Activated CD8-positive, alpha-beta memory T cell treated with anti-CD3 and anti-CD28 coated beads for 4 hours (primary cell): ENCODE results near the gene PI4KA.
A peak's percentile ranks its signal among the peaks of the same experiment; 100 is the strongest.
"Not testable (repeated sequence)": the region's sequence is repeated elsewhere in the genome, so short reads cannot be mapped to it uniquely, and the experiment has no call there.

Source experiments
- DNase-seq, 2 donors: peaks; one replicate each; pipeline ENCODE4 v3.0.0-alpha.2; 2020; ENCODE audit warnings: low read depth in 2 of 2

The PI4KA gene

GRCh38 chr22:20776624-20777405 lies 81.8 kb downstream of the PI4KA start:
- no peak for DNase-seq

DNA sequence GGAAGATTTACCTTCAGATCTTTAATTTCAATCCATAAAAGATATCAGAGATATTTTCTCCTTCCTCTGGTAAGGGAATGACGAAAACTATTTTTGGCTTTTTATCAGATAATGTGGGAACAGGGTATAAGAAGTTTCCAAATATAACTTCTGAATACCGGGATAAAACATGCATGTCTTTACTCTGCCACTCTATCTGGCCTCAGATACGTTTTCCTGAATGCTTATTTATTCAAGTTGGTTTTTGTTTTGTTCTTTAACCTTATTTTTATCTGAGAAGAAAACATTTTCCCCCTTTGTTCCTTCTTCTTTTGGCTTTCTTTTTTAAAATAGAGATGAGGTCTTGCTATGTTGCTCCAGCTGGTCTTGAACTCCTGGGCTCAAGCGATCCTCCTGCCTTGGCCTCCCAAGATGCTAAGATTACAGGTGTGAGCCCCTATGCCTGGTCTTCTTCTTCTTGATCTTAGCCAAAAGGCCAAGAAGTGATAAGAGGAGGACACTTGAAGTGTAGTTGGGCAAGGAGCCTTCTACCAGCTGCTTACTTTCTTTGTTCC lies 83.2 kb downstream of the PI4KA start:
- DNase-seq, result no peak

GRCh38 chr22:20774882-20775281 lies 83.7 kb downstream of the PI4KA start:
- no peak for DNase-seq

DNA sequence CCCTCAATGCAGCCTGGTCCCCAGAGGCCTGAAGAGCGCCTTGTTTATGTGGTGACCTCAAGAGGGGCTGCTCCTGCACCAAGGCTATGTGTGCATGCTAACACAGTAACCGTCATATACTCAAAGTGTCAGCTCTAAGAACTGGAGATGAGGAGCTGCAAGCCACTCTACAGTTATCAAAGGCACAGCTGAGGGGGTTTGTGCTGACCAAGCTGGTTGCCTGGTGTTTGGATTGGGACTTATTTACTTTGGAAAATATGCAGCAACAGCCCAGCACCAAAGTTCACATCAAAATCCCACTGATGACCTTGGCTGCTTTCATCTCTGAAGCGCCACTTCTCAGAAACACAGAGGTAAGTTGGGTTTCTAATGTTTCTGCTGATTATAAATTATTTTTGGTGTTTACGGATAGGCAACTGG lies 84.8 kb downstream of the PI4KA start, which contains the start of gene SERPIND1:
SERPIND1 (plus strand) TSS at position 321 of the 420 bp plus-strand sequence. CDS start 5,200 bp downstream, outside the sequence.
- no peak for DNase-seq

GRCh38 chr22:20771918-20772625 lies 86.5 kb downstream of the PI4KA start:
- no peak for DNase-seq

DNA sequence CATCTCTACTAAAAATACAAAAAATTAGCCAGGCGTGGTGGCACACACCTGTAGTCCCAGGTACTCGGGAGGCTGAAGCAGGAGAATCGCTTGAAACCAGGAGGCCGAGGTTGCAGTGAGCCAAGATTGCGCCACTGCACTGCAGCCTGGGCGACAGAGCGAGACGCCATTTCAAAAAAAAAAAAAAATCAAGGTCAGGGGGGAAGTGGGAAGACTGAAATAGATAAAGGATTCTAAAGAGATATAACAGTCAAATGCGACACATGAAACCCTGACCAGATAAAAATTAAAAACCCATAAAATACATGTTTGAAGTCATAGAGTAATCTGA lies 89.2 kb downstream of the PI4KA start:
- not testable (repeated sequence) for DNase-seq

- no peak for DNase-seq
These were observed 92.1 kb downstream of the PI4KA start for GRCh38 chr22:20766530-20766929.

DNA sequence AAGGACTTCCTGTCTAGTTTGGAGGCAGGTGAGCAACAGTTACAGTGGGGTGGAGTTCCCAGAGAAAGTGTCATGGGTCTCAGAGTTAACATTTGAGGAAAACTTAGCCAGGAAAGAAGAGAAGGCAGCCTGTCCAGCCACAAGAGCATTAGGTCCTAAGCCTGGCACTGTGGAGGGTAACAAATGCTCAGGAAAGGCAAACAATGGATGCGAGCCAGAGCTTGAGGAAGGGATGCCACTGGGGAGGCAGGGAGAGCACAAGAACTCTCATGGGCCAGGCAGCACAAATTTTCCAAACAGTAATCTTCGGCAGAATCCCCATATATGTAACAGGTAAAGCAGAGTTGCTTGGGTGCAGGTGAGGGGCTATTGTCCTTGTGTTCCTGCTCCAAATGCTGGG lies 92.7 kb downstream of the PI4KA start:
- no peak for DNase-seq

GRCh38 chr22:20764729-20765128 lies 93.9 kb downstream of the PI4KA start:
- DNase-seq, result no peak

- DNase-seq, result no peak
These were observed 94.2 kb downstream of the PI4KA start for GRCh38 chr22:20764471-20764720.

DNA sequence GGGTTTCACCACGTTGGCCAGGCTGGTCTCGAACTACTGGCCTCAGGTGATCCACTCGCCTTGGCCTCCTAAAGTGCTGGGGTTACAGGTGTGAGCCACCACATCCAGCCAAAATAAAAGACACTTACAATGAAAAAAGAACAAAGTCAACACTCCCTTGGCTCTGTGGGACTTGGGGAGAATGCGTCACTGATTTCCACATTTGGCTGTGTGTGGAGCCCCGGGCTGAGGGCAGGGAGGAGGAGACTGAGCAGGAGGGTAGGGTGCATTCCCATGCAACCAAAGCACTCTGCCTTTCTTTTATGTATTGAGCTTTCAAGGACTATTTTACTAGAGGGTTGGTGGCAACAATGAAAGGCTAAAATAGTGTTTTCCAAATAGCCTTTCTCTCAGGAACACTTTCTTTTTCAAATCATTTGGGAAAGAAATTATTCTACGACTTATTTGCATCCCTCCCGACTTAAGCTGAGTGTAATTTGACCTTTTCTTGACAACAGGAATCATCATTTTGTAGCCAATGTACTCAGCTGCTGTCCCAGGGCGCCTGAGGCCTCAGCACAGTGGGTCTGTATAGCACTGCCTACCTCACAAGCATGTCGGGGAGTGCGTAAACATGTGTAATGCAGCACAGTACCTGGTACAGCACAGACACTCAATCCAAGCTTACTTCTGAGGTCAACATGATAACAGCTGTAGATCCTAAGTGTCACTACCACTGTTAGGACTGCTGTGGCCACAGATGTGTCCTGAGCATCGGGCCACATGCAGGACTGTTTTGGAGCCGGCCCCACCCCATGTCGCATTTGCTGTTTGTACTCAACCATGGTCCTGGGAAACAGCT lies 94.8 kb downstream of the PI4KA start:
- no peak for DNase-seq

- DNase-seq, result no peak
These were observed 96.3 kb downstream of the PI4KA start for GRCh38 chr22:20762233-20762796.

GRCh38 chr22:20761536-20761935 lies 97.1 kb downstream of the PI4KA start:
- no peak for DNase-seq

DNA sequence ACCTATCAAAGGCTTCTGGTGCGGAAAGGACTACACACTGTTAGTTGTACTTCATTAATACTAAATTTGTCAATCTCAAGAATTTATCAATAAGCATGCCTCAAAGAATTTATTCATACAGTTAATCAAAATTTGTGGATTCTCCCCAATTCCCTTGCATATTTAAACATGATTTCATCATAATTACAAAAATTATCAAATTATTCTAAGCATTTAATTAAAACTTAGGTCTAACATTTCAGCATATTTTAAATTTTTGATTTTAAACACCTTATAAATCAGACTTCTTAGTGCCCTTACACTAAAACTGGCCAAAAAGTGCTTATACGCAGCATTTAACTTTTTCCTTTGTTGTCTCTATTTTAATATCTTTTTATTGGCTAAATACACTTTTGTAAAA lies 98.5 kb downstream of the PI4KA start:
- no peak for DNase-seq

- DNase-seq, result no peak
These were observed 99.9 kb downstream of the PI4KA start for GRCh38 chr22:20758688-20759087.

DNA sequence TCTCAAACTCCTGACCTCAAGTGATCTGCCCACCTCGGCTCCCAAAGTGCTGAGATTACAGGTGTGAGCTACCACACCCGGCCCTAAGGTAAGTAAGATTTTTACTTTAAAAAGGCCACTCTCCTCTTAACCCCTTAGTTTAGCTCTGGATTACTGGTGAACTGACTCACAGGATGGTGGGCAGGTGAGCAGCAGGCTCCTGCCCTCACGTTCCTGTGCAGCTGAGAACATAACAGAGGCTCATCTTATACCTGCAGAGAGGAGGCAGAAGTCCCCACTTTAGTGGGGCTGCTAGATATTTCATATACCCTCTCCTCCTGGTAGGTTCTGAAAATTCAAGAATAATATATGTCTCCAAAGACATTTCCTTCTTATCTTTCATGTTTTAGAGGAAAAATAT lies 101.8 kb downstream of the PI4KA start:
- no peak for DNase-seq

DNA sequence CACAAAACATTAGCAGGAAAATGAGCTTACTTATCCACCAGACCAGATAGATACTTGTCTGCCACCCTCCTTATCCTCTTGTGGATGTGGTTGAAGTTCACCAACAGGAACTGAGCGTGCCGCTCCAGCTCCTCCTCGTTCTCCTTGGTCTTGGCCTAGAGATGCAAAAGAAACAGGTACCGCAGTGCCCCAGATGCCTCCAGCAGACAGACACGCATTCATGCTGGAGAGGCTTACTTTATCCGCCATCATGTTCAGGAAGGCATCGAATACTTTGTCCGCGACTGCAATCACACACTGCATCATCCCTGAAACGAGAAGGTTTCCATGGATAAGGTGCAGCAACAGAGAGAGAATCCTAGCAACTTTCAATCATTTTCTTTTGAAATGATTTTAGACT lies 105.7 kb downstream of the PI4KA start:
- no peak for DNase-seq

DNA sequence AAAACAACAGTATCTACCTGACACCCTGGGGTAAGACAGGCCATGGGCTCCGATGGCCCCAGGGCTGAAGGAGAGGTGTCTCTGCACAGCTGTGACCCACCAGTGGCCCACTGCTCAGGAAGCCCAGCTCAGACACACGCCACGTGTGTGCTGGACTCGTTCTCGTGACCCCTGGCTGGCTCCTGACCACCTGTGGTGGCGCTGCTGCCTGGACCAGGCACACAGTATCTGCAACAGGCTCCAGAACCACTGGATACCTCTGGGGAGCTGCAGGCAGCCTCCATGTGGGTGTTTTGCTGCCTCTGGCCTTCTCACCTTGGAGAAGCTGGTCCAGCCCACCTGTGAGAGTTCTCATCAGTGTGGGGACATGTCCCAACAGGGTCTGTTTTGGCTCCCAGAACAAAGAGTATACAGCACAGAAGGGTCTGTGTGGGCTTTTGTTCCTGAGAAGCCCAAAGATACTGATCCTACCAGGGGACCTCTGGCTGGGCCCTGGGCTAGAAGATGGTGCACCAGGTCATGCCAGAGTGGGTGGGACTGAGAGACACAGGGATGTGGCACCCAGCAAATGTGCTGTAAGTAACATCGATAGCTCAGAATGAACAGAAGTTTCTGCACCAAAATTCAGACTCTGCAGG lies 106.4 kb downstream of the PI4KA start:
- DNase-seq, result no peak

DNA sequence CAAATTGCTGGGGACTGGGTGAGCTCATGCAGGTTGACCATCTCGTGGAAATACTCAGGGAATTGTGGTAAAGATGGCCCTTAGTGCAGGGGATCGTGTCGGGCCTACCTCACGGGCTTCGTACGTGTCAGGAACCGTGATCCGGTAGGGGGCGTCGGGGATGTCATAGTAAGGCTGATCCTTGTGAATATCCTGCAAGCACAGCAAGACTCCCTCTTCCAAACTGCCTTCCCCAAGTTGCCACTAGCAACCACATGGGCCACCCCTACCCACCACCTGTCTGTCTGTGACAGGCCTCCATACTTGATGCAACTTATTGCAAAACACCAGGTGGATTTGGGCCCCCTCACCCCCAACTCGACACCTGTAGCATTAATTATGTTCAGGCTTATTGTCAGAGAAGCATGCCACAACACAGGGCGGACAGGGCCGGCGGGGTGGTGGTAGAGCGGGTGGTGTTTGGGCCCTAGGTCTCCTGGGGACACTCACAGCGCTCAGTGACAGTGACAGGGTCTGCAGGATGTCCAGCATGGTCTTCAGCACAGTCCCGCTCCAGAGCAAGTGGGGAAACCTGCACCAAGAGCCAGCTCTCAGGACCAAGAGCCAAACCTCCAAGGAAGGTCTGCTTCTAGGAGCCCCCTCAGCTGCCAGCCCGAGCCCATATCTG lies 107.3 kb downstream of the PI4KA start:
- no peak for DNase-seq

DNA sequence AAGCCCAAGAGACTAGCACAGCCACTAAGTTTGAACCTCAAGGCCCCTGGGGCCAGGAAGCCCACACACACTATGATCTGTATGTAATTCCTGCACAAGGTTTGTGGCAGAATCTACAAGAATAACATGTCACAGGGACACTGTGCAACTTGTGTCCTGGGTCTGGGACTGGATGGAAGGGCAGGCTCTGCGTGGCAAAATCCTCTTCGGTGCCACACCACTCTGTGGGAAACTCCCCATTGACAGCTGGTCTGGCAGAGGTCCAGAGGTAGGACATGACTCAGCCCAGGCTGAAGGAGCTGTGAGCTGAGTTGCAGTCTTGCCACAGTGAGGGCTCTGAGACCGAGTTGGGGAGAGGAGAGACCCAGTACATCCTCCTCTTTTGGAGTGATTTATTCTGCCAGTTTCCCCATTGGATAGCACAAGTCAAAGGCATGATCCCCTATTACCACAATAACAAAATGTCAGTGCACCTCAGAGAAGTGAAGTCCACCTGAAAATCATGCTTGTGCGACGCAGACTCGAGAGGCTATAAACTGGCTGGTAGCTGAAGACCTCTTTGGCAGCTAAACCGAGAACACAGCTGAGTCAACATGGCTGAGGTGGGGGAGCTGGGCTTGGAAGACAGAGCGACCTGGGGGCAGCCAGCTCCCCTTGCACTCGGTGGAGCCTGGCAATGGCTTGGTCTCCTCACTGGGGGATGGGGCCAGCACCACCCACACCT lies 108.0 kb downstream of the PI4KA start:
- DNase-seq, result peak; percentile 16 to 18
